ENCODE data around the gene EPM2AIP1.

DNA sequence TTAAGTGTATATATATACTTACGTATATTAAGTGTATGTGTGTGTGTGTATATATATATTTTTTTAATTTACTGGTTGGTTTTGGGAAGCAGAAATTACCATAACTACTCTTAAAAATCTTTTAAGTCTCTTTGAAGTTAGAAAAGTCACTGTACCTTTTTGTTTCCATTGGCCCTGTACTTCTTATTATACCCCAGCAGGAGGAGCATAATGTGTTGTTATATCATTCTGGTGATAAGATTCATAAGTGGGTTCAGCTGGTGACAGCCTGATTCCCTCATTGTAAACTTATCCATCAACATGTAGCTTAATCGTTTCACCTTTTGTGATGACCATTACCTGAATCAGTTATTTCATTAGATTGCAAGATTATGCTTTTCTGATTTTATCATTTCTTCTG lies 31.2 kb upstream of the EPM2AIP1 start:
- TF ChIP-seq POLR2A (IDR thresholded peaks at IDR 0.05; ENCODE audit: control extremely low read depth in 1 of 2, low read depth in 2 of 2, low read length in 2 of 2) (no peak), POLR2AphosphoS5 (IDR thresholded peaks at IDR 0.05; ENCODE audit: low read depth, low read length) (no peak), HDAC6 (IDR thresholded peaks at IDR 0.05; ENCODE audit: low read depth, low read length) (no peak), CHD1 (IDR thresholded peaks at IDR 0.05; ENCODE audit: low read depth, low read length) (no peak), TAF1 (IDR thresholded peaks at IDR 0.05; ENCODE audit: low read depth, low read length) (no peak)
- TF ChIP-seq, protein P1, sequence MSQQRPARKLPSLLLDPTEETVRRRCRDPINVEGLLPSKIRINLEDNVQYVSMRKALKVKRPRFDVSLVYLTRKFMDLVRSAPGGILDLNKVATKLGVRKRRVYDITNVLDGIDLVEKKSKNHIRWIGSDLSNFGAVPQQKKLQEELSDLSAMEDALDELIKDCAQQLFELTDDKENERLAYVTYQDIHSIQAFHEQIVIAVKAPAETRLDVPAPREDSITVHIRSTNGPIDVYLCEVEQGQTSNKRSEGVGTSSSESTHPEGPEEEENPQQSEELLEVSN (IDR thresholded peaks at IDR 0.05): no peak
- TF ChIP-seq, protein P2, sequence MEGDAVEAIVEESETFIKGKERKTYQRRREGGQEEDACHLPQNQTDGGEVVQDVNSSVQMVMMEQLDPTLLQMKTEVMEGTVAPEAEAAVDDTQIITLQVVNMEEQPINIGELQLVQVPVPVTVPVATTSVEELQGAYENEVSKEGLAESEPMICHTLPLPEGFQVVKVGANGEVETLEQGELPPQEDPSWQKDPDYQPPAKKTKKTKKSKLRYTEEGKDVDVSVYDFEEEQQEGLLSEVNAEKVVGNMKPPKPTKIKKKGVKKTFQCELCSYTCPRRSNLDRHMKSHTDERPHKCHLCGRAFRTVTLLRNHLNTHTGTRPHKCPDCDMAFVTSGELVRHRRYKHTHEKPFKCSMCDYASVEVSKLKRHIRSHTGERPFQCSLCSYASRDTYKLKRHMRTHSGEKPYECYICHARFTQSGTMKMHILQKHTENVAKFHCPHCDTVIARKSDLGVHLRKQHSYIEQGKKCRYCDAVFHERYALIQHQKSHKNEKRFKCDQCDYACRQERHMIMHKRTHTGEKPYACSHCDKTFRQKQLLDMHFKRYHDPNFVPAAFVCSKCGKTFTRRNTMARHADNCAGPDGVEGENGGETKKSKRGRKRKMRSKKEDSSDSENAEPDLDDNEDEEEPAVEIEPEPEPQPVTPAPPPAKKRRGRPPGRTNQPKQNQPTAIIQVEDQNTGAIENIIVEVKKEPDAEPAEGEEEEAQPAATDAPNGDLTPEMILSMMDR (IDR thresholded peaks at IDR 0.05; ENCODE audit: control extremely low read depth in 1 of 3, insufficient read depth in 1 of 3, low read depth in 1 of 3, low read length in 3 of 3): no peak
